IPS-NIHi11 (cell line): ENCODE data around the gene ADISSP.

ENCODE experiments used
- DNase-seq: peaks from one replicate; pipeline ENCODE4 v3.0.0; 2012; ENCODE audit warnings: mixed read lengths, low spot score

ADISSP gene

DNA sequence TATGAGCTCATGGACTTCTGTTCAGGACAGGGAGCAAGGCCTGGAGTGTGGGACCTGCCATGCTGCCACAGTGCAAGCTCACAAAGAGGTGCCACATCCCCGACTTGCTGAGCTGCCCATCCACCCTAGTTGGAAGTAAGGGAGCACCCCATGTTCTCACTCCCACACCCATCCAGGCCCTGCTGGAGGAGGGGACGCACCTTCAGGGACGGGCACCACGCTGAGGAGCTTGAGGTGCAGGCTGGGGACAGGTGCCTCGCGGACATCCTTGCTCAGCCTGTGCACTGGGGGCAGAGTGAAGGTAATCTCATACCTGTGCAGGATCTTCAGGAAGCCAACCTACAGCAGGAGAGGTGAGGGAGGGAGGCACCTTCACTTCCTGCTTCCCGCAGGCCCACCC is 12.3 kb downstream of the ADISSP start:
- DNase-seq: no peak

- DNase-seq: no peak
These were observed 13.3 kb downstream of the ADISSP start for GRCh38 chr20:3754276-3754630.

DNA sequence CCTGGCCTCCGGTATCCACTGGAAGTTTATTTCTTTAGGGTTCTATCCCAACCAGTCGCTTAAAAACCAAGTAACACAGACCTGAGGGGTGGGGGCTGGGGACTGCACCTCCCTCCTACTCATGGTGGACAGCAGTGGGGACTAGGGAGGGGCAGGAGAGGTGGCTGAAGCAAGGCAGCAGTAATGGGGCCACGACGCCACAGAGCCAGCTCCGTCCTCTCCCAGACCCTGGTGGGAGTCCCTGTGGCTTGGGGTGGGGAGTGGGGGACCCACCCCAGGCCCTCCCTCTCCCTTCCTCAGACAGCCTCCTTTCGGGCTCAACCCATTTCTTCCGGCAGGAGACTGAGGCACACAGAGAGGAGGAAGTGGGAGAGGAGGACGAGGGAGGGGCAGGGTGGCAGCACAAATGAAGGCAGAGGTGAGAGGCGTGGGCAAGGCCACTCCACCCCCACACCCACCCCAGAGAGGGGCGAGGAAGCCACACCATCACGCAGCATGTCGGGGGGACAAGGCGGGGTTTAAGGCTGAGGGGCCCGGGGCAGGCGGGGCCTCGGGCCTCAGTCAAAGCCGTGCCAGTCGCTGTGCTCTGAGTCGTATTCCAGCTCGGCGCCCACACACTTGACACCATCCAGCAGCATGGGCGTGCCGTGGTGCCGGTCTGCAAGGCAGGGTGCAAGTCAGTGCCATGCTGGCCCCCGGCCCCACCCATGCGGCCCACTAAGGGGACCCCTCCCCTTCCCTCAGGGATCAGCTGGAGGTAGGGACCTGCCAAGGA is 13.9 kb downstream of the ADISSP start:
- no peak for DNase-seq

DNA sequence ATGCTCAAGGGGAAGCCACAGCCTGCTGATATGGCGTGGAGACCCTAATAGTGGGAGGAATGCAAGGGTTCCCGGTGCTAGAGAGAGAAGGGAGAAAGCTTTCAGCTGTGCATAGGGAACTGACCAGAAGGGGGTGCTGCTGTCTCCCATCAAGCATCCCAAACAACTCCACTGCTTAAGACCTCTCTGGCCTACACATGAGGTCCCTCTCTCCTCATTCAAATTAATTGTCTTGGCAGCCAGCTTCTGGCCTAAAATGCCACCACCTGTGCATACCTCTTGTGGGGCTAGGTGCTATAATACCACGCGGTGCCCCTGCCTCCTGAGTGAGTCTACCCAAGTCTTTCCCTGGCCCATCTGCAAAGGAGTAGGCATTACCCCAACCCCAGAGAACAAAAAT is 14.5 kb downstream of the ADISSP start:
- DNase-seq: peak; percentile 84

GRCh38 chr20:3752386-3752759 is 15.2 kb downstream of the ADISSP start:
- DNase-seq: no peak

- peak; percentile 73 for DNase-seq
These were observed 15.7 kb downstream of the ADISSP start for GRCh38 chr20:3751675-3752385.

DNA sequence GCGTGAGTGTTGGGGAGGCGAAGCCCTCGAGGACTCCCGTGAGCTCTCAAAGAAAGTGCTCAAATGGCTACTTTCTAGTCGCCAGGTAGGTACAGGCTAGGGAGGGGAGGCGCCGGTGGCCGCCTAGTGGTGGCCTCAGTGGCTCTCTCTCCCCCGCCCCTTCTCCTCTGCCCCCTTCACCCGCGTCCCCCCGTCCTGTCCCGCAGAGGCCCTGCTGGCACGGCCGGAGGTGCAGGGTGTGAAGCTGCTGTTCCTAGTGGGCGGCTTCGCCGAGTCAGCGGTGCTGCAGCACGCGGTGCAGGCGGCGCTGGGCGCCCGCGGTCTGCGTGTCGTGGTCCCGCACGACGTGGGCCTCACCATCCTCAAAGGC is 16.3 kb downstream of the ADISSP start:
- DNase-seq: peak; percentile 62

DNA sequence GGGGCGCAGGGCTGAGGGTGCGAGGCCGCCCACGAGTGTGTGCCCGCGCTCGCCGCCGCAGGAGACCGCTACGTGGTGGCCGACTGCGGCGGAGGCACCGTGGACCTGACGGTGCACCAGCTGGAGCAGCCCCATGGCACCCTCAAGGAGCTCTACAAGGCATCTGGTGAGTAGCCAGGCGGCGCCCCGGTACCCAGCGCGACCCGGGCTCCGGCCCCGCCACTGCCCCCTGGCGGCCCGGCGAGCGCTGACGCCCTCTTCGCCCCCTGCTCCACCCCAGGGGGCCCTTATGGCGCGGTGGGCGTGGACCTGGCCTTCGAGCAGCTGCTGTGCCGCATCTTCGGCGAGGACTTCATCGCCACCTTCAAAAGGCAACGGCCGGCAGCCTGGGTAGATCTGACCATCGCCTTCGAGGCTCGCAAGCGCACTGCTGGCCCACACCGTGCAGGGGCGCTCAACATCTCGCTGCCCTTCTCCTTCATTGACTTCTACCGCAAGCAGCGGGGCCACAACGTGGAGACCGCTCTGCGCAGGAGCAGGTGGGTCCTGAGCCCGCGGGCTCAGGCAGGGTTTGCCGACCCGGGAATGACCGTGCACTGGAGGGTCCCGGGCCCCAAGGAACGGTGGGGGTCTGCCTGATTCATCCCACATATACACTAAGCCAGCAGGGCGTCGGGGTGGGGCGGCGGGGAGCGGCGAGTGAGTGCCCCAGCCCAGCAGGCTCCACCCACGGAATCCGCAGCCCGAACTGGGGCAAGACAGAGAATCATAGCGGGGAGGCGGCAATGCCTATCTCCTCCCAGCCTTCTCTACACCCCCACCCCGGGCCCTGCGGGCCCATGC is 17.6 kb downstream of the ADISSP start:
- DNase-seq: peak; percentile 90

DNA sequence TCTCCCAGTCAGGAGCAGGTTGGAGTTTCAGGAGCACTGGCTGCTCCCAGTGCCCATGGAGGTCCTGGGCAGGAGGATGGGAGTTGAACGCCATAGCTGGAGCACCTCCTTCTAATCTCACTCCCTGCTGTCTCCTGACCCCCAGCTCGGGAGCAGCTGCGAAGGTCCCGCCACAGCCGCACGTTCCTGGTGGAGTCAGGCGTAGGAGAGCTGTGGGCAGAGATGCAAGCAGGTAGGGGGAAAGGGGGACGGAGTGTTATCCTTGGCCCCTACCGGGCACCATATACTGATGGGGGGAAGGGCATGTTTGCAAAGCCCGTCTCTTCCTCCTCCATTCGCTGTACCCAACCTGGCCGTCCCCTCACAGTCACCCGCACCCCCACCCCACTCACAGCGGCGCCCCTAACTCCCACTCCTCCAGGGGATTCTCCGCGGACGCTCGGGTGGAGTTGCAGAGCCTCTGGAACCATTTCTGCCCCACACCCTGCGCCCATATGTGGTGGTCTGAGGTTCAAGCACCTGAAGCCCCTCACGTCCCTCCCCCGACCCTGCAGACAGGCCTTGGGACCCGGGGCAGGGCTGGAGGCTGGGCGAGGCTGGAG is 18.4 kb downstream of the ADISSP start:
- DNase-seq: no peak

- DNase-seq: no peak
These were observed 19.5 kb downstream of the ADISSP start for GRCh38 chr20:3748073-3748472.

DNA sequence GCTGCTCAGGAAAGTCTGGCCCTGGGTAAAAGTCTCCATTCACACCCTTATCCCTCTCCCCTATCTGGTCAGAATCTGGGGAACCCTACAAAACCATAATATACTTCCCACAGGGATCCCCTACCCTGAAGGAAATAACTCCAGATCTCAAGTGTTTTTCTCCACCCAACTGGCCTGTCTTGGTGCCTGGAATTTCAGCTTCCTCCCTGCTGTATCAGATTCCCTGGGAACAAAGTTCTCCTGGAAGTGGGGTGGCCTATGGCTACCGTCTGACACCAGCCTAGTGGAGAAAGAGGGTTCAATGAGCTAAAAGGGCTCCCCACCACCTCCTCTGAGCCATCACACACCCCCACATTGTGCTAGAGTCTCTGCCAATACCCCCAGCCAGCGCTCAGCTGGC is 20.1 kb downstream of the ADISSP start:
- DNase-seq: no peak

DNA sequence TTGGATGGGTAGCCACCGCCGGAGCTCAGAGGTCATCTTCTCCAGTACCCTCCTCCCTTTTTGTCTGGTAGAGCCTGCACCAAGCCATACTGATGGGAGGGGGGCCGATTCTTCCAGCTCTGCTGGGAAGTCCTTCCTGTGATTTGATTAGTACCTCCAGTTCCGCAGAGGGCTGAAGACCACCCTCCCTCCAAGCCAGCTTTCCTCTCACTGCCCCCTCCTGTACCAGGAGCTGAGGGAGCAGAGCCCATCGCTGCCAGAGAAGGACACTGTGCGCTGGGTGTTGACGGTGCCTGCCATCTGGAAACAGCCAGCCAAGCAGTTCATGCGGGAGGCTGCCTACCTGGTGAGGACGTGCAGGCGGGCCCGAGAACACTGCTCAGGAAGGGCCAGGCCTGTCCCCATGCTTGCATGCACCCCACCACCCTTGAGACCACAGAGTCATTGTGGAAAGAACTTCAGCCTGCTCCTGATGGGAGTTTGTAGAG is 21.8 kb downstream of the ADISSP start:
- DNase-seq: no peak

DNA sequence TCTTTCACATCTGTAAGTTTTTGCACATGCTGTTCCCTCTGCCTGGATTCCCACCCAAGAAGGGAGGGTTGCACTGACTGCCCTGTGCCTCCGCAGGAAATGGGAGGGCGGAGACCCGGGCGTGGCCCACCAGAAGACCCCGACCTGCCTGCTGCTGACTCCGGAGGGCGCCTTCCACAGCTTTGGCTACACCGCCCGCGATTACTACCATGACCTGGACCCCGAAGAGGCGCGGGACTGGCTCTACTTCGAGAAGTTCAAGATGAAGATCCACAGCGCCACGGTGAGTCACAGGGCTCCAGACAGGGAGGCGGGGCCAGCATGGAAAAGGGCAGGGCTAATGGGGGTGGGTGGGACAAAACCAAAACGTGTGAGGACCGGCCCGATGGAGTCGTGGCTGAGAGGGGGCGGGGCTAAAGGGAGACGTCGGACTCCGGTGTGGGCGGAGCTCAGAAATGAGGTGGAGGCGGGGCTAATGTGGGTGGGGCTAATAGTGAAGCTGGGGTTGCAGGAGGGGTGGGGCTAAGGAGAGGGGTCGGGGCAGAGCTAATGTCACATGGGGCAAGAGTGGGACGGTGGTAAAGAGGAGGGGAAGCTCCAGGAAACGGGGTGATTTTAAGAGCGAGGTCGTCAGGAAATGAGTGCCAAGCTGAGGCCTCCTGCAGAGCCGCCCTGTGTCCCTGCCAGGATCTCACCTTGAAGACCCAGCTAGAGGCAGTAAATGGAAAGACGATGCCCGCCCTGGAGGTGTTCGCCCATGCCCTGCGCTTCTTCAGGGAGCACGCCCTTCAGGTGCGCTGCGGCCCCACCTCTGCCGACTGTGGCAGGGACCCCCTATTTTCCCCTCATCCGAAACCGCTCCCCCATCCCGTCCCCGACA is 22.5 kb downstream of the ADISSP start:
- DNase-seq: peak; percentile 96

- DNase-seq: no peak
These were observed 23.5 kb downstream of the ADISSP start for GRCh38 chr20:3744037-3744436.

DNA sequence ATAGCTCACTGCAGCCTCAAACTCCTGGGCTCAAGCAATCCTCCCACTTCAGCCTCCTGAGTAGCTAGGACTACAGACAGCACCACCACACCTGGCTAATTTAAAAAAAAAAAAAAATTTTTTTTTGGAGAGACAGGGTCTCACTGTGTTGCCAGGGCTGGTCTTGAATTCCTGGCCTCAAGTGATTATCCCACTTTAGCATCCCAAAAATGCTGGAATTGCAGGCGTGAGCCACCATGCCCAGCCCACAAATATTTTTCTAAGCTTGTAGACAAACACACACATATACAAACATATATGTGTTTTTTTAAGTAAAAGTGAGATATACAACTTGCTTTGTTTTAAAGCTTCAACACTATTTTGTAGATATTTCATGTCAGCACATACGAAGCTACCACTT is 24.3 kb downstream of the ADISSP start:
- no peak for DNase-seq

DNA sequence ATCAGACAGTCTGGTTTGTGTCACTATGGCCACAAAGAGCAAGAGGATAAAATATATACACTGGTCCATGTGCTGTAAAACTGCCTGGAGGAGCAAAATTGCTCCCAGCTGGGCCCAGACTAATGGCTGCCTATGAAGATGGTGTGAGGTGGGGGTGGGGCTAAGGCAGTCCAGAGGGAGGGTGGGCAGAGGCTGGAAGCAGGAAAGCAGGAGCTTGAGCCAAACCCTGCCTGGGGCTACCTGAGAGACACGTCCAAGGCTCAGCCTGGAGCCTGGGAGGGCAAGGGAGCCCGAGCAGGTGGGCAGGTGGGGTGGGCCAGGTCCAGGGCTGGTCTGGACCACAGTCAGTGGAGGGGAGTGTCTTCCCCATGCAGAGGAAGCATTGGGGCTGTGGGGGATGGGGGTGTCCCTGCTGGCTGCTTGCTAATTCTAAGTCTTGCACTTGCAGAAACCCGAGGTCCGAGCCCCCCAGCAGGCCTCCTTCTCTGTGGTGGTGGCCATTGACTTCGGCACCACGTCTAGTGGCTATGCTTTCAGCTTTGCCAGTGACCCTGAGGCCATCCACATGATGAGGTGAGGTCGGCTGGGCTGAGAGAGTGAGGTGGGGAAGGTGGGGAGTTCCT is 25.6 kb downstream of the ADISSP start:
- no peak for DNase-seq

DNA sequence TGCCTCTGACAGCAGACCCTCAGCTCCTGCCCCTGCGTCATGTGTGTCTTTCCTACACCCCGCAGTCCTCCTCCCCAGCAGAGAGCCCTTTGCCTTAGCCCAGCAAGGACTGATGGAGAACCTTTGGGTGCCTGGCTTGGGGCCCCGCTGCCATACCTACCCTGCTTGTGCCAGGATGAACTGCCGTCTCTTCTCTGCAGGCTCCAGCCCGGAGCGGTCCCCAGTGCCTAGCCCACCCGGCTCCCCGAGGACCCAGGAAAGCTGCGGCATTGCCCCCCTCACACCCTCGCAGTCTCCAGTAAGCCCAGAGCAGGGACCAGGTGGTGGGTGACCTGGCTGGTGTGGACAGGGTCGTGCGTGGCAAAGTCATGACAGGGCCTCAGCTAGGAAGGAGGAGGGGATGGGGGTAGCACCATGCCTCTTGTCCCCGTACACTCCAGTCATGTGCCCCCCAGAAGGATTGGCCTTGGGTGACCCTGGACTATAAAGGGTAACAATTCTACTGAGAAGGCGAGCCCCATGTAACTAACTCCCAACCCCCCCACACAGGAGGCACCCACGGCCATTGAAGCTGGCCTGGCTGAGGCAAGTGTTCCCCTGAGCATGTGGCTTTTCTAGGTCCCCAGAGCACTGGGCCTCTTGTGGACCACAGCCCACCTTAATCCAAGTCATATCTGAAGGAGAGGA is 26.8 kb downstream of the ADISSP start:
- no peak for DNase-seq

- DNase-seq: no peak
These were observed 27.6 kb downstream of the ADISSP start for GRCh38 chr20:3739926-3740451.

DNA sequence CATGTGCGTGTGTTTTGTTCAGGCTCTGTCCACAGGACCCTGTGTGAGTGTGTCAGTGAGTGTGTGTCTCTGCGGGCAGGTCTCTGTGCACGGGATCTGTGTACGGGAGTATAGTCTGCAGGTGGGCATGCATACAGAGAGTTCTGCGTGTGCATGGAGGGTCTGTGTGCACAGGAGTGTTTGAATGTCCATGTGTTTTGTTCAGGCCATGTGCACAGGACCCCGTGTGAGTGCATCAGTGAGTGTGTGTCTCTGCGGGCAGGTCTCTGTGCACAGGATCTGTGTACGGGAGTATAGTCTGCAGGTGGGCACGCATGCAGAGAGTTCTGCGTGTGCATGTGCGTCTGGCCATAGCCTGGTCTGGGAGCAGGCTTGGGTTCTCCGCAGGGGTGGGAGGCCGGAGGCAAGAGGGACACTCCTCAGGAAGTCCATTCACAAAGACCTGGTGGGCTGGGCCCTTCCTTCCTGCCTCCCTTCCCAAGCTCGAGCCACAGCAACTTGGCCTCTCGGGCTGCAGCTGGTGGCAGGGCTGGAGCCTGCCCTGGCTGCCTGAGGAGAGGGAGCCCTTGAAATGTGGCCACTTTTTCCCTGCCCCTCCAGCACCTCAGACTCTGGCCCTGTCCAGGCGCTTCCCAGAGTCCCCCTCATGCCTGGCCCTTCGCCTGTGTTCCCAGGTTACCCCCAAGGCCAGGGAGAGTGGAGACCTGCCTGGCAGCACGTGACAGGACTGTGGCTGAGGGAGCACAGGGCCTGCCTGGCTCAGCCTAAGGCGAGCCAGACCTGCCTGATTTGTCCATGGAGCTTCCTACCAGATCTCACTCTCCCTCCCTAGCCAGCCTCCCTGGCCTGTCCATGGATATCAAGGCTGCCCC is 28.3 kb downstream of the ADISSP start:
- no peak for DNase-seq
